GM18517 (cell line): ENCODE data around the gene TMSB10.

Experiments used
- ATAC-seq: cut with Tn5 transposase; IDR thresholded peaks from one replicate; pipeline ENCODE4 v1.9.1; 2021; ENCODE audit warnings: mild to moderate bottlenecking, moderate library complexity; ENCODE audit not compliant: unreplicated experiment

Gene TMSB10

DNA sequence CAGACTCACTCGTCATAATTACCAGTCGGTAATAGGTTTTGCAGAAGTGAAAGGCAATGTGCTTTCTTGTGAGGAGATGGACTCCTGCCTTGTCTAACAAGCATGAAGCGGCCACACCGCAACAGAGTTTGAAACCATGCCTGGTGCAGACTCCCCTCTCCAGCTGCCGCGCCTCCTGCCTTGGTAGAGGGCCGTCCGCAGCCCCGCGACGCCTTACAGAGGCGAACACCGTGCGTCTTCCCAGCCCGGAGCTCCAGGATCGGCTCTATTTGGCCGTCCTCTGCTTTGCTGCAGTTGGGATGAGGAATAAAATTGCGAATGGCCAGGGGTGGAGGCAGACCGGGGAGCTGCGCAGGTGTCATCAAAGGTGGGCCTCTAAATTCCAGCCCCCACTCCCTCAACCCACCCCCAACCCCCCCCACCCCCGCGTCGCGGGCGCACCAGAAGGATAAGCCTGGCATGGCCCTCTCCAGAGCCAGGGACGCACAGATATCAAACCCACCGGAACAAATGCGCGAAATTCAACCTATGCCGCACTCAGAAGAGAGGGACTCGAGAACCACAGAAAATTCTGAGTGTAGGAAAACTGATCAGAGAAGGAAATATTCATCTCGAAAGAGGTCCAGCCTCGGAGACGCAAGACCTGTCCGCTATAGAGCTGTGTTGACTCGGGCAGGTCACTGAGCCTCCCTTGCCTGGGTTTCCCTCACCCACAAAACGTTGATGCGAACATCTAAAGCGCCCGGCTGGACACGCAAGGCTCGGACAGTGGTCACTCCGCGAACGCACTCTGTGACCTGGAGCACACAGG, 25.7 kb upstream of the TMSB10 start:
- peak; percentile 54 for ATAC-seq

DNA sequence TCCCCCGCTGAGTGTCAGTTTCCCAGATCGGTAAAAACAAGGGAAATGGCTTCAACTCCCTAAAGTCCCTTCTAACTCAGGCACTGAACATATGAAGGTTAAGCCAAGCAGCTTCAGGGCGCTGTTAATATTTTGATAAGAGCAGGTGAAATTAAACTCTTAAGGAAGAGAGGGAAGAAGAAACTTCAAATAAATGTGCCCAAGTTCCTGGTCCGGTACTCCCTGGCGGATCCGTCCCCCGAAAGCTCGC, 25.1 kb upstream of the TMSB10 start:
- ATAC-seq: no peak

- ATAC-seq: no peak
These were observed 24.6 kb upstream of the TMSB10 start, which contains the start of gene TRABD2A for GRCh38 chr2:84880645-84881521. Gene TRABD2A (minus strand): TSS chr2:84881084. CDS start chr2:84881039, 45 bp downstream.

DNA sequence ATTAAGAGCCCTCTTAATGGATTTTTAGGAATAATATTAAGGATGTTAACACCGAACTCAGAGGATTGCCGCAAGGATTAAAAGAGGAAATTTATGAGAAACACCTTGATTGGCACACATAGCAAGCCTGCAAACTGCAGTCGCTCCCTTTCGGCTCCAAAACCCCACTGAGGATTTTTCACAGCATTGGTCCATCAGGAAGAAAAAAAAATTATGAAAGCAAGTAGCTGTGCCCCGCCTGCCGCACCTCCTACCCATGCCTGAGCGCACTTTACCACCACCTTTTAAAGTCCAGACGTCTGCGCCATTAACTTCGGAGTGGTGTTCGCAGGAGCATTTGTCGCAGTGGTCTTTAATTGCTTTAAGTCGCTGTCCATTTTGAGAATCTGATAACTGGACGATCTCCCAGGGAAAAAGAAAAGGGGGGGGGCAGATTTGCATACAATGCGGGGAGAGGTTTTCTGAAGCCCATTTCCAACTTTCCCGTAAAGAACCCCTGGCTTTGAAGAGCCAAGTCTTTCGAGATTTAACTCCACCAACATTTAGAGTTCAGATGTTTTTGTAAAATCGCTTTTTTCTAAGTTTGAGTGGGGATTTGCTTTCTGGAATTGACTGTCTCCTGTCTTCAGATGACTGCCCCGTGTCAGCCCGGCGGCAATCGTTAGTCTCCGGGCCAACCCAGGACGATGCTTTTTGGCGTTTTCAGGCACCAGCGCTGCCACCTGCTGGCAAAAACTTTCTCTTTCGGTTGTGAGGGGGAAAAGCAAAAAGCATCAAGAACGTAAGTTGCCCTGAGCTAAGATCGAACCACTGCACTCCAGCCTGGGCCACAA, 23.7 kb upstream of the TMSB10 start:
- ATAC-seq: peak; percentile 69

GRCh38 chr2:84882414-84882738, 23.1 kb upstream of the TMSB10 start:
- no peak for ATAC-seq

- ATAC-seq: no peak
These were observed 22.5 kb upstream of the TMSB10 start for GRCh38 chr2:84882775-84883550.

- no peak for ATAC-seq
These were observed 21.0 kb upstream of the TMSB10 start for GRCh38 chr2:84884449-84884848.

DNA sequence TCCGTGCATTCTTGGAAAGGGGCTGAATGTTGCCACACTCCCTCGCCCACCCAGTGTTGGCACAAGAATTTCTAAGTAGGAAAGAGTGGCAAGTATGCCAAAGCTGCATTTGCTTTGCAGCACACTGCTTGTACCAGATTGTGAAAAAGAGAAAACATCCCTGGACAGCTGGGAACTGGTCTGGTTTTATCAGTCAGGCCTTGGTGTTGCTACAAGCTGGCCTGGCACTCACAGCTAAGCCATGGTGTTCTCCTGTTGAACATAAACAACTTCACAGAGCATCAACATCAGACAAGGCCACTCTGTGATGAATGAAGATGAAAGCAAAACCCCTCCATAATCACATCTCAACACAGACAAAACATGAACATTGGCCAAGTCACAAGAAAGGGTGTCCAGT, 20.3 kb upstream of the TMSB10 start:
- no peak for ATAC-seq

GRCh38 chr2:84886791-84887190, 18.7 kb upstream of the TMSB10 start:
- no peak for ATAC-seq

DNA sequence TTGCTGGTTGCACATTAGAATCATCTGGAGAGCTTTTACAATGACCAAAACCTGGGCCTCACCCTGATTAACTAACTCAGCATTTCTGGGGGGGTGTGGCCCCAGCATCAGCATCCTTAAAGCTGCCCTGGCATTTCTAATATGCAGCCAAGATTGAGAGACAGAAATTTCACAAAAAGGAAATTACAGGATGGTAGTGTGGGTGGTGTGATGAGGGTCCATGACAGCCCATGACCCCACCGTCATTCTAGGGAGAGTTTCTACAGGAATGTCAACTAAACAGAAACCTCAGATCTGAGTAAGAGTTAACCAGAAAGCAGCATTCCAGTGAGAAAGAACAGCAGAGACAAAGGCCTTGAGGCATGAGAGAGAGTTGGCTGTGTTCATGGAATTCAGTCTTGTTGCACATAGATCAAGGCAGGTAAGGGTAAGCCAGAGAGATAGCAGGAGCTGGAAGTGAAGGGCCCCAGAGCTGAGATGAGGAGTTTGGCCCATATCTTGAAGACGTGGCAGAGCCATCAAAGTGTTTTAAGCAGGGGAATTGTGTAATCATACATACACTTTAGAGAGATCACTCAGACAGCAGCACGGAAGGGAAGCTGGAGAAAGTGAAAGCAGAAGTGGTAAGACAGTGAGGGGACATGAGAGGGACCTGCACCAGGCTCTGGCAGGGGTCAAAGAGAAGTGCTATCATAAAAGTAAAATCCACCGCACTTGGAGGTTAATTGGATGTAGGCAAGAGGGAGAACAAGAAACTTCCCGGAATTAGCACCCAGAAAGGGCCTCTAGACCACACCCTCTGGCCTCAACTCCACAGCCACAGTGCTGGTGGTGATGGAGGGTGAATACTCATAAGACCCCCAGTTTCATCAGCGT, 16.8 kb upstream of the TMSB10 start:
- peak; percentile 97 for ATAC-seq

- ATAC-seq: no peak
These were observed 16.1 kb upstream of the TMSB10 start for GRCh38 chr2:84889332-84889731.

GRCh38 chr2:84891355-84892010, 14.0 kb upstream of the TMSB10 start:
- no peak for ATAC-seq

DNA sequence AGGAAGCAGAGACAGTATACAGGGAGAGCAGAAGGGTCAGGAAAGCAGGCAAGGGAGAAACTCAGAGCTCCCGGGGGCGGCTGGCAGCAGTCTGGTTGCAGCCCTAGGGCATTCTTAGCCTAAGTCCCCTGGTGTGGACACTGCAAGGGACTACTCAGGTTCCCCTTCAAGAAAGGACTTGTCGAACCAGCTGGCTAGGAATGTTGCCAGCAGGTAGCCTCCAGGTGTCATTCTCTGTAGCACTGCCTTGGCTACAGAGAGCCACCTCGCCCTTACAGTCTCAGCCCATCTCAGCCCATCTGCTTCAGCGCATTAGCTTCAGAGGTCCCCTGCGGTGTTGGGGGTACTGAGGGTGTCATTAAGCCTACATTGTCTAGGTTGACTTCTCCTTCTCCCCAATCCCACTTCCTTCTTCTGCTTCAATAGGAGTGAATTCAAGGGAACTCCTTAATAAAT, 11.3 kb upstream of the TMSB10 start:
- no peak for ATAC-seq

DNA sequence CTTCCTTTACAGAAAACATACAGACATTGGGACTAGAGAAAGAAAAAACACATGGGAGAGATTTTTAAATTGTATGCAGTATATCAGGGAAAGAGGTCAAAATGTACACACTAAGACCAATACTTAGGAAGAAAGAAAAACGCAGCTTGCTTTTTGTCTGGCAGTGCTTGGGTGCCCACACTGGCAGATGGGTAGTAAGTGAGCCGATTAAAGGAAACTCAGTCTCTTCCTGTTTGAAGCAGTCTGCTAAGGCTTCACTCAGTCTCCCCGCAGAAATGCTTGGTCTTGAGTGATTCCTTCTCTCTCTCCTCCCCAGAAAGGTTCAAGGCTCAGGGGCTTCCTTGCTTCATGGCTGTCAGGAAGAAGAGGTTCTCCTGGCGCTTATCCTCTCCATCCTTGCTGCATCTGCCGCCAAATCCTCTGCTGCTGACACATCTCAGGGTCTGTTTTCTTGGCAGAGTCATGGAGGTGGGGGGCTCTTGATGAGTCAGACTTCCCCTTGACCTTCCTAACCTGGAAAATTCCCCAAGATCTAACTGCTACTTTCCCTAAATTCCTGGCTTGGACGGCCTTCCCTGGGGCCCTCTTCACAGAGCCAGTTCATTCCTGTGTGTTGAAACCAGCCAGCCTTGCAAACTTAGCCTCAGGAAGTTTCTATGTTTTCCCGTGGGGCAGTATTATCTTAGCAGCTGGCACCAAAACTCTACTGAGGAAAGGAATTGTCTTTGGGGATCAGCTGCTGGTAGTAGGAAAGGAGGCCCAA, 10.5 kb upstream of the TMSB10 start:
- no peak for ATAC-seq

- ATAC-seq: no peak
These were observed 8.9 kb upstream of the TMSB10 start for GRCh38 chr2:84896567-84896966.

DNA sequence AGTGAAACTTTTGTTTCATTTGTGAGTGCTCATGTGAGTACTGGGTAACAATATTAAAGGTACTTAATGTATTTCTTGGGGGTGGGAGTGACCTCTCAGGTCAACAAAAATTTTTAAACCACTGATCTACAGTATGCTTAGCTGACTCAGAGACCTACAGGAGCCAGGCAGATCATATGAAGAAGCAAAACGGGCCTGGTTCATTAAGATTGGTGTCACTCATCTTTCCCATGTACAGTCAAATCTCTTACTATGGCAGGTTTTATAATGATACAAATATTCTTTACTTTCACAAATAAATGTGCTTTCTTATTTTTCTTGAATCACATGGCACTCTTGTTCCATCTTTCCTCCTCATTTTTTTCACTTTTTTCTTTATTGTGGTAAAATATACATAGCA, 7.7 kb upstream of the TMSB10 start:
- ATAC-seq: no peak

DNA sequence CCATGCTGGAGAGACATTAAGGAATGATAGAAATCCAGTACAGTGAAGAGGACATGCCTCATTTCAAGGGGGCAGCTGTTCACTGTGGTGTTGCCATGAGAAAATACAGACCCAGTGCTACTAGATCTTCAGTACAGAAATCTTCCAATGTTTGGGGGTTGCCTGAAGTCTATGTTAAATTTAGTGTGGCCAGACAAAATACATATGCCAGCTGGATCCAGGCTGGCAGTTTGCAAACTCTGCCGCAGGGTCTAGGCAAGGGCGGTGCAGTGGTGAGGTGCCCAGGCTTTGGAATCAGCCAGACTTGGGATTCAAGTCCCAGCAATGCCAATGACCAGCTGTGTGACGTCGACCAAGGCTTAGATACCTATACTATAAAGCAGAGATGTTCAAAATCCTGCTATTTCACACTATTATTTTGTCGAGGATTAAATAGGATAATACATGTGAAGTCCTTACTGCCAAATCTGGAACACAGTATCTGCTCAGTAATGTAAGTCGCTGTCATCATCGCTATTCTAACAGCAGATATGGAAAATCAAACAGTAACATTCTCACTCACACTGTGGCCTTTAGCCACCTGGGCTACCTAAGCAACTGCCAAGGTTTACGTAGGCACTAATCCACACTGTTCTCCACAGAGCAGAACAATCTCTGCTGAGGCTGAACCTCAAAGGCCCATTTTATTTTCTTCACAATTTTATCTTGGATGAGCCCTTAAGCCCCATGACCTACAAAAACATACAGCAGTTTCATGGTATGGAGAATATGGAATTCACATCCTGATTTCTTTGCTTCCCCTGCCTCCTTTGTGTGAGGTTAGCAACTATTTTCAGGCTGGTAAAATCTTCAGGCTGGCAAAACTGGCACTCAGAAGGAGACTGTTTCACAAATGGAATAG, 5.9 kb upstream of the TMSB10 start:
- no peak for ATAC-seq
